HuH-7.5 (cell line): ENCODE data around the gene ANKRD9.

Experiments used
- DNase-seq: peaks from one replicate; pipeline ENCODE4 v3.0.0; 2011; ENCODE audit warnings: low spot score

ANKRD9 gene

DNA sequence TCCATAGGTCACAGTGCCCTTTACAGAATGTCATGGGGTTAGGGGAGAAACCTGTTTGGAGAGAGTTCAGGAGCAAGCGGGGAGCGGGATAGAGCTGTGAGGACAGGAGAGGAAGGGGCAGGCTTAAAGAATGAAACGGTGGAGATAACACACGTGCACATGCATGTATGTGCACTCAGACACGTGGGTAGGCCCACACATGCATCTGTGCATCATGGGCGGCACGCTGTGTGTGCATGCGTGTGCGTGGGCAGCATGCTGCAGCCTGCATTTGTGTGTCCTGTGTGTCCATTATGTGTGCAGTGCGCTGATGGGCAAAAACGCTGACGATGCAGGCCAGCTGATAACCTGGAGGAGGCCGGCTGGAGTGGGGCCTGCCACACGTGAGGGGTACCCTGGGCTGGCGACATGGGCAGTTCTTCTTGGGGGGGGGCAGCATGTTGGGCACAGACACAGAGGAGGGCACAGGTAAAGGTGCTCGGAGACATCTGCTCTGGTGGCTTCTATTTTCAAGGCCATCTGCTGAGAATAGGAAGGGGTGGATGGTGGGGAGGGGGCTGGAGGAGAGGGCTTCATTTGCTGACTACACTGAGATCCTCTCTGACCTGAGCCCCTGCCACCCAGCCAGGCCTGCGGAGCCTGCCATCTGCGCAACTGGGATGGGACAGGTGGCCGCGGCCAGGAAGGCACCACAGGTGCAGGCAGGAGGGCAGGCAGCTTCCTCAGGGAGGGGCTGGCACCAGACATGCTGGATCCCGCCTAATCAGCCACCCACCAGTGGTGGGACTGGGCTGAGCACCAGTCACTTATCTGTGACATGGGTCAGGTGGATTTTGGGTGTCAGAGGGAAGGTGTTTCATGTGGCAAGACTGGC, 4.6 kb upstream of the ANKRD9 start:
- no peak for DNase-seq

DNA sequence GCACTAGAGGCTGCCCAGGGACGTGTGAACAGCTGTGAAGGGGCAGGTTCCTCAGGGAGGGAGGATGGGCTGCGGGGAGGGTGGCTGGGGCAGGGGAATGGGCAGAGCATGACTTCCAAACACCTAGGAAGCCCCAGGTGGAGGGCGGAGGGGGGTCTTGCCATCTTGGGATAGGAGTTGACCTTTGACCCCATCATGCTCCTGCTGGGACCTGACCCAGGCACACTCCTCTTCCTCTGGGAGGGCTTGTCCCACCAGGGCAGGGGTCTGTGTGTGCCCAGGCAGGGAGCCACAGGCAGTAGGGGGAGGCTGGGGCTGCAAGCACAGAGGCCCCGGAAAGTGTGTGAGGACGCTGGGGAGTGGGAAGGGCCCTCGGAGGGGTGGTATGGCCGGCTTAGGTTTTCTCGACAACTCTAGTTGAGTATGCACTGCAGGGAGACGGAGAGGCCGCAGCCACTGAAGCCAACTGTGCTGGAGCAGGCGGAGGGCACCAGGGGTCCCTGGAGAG, 3.3 kb upstream of the ANKRD9 start:
- no peak for DNase-seq

DNA sequence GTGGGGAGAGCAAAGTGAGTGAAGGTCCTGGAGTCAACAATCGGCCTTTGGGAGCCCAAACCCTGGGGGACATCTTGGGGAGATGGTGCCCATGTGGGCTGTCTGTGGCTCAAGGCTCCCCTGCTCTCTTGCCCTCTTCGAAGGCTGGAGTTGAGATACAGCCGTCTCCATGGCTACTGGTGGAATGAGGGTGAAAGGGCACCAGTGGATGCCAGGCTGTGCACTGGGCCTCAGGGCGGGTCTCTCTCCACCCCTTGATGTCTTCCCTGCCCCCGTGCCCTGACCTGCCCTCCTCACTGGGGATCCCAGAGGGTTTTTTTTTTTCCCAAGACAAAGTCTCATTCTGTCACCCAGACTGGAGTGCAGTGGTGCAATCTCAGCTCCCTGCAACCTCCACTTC, 2.0 kb upstream of the ANKRD9 start:
- no peak for DNase-seq

- DNase-seq, result peak; percentile 81
Measured at GRCh38 chr14:102510616-102511520, 1.3 kb upstream of the ANKRD9 start.

DNA sequence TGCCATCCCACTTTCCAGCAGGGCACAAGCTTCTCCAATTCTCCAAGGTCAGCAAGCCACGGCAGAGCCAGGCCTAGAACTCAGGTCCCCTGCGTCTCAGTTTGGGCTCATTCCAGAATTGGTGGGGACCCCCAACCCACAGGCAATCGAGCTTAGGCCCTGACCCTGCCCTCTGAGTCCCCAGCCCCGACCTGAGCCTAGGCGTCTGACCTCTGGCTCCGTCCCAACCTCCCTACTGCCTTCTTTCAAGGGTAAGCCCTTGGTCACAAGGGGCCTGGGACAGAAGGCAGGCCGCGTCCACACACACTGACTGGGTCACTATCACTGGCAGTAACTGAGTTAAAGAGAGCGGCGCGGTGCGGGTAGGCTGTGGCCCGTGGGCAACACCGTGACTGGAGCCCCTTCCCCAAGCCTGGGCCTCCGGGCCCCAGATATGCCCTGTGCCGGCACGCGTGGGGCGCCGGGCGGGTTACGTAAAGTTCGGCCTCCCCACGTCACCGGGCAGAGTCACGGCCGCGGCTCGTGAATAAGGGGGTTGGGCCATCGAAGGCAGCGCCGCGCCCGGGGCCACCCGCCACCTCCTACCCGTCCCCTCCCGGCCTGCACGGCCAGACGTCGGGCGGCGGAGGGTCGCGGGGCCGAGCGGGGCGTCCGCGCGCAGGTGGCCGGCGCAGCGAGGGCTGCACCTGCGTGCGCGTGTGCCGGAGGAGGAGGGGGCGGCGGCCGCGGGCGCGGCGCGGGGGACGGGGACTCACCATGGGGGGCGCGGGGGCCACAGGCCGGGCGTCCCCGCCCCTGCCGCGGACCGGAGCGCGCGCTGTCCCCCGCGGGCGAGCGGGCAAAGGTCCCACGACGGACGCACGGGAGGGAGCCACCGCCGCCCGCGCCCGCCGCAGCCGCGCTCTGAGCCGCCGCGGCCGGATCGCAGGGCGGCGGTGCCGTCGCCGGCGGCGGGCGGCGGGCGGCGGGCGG, 516 bp downstream of the ANKRD9 start:
- peak; percentile 69 for DNase-seq

- DNase-seq, result peak; percentile 85
Measured at GRCh38 chr14:102508410-102508773, 1.2 kb downstream of the ANKRD9 start.

- no peak for DNase-seq
Measured at GRCh38 chr14:102507857-102508312, 1.7 kb downstream of the ANKRD9 start.

GRCh38 chr14:102507081-102507856, 2.3 kb downstream of the ANKRD9 start:
- no peak for DNase-seq

DNA sequence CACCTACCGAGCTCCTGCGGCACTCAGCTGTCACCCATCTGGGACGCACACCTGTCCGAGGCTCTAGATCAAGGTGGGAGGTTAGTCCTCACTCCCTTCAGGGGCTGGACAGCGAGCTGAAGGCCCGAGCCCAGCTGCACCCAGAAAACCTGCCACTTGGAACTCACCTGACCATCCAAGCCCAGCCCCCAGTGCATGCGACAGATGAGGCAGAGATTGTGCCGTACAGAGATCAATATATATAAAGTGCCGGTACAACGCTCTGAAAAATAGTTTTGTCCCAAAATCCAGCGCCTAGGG, 3.0 kb downstream of the ANKRD9 start:
- DNase-seq, result no peak

DNA sequence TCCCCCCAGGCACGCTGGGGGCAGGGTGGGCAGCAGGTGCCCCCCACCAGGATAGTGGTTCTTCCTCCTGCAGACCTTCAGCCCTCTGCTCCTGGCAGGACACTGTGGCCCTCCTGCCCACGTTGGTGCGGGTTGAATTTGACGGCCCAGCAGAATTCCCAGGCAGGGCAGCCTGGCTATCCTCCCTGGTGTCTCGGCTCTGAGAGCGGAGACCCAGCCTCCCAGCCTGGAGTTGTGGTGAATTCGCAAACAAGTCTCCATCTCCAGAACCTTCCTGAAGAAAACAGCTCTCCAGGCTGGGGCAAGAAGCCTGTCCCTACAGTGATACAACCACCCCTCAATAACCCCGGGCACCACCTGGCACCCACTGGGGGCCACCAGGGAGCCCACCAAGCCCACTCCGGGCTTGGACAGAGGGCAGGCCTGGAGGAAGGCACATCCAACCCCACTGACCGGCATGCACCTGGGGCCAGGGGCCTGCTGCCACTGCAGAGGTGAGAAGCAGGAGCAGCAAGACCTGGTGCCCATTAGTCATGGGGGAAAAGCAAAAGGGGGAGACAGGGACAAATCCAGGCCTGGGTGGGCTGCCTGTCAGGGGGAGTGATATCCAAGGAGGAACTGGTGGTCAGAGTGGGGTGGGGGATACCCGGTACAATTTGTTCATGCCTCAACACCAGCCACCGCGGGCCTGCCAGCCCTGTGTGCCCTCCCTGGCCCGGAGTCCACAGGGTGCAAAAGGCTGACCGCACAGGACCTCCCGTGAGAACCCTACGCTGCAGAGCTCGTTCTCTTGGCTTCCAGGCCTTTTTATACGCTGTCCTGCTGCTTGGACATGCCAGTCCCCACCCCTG, 3.6 kb downstream of the ANKRD9 start:
- DNase-seq, result no peak

DNA sequence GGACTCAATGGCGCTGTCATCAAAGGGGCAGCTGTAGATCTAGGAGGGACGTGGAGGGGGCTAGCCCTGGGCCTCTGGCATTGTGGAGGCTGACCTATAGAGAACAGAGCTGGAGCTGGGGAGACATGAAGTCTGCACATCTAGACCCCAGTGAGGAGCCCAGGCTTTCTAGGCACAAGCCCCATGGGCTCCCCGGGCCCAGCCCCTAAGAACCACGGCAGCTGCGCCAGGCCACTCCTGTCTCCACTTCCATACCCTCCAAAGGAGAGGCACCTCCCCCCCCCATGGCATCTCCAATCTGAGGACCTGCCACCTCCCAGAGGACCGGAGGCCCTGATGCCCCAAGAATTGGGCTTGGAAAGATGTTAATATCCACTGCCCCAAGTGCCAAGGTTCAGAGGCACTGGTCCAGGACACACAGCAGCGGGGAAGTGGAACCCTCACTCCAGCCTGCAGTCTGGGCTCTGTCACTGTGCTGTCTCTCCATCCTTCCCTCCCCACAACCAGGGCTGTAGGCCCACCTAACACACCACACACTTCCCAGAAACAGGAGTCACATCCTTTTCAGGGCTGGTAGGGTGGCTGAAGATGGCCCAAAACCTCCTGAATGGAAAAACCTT, 4.5 kb downstream of the ANKRD9 start:
- no peak for DNase-seq

GRCh38 chr14:102504328-102504999, 5.1 kb downstream of the ANKRD9 start:
- no peak for DNase-seq

- DNase-seq, result no peak
Measured at GRCh38 chr14:102503641-102504327, 5.8 kb downstream of the ANKRD9 start.

- DNase-seq, result no peak
Measured at GRCh38 chr14:102502571-102502970, 7.0 kb downstream of the ANKRD9 start.

DNA sequence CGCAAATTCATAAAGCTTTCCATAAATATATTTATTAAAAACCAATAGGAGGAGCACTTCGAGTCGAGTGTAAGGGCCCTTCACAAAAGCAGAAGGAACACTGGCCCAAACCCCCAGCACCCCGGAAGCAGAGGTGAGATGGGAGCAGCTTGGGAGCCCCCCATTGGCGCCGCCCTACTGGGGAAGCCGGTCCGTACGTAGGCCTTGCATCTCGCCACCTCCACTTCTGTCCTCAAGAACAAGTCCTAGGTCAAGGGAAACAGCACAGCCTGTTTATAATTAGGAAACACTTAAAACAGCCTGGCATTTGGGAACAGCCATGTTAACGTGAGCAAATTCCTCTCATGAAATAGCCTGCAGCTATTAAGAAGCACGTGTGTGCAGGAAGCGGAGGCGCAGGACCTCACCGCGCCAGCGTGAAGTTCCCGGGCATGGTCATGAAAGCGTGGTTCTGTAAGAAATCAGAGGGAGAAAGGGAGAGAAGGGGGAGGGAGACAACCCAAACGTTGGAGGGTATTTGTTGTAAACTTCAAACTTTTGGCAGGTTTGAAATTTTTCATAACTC, 7.7 kb downstream of the ANKRD9 start:
- no peak for DNase-seq

GRCh38 chr14:102500713-102501112, 8.9 kb downstream of the ANKRD9 start:
- no peak for DNase-seq

GRCh38 chr14:102500158-102500662, 9.4 kb downstream of the ANKRD9 start:
- no peak for DNase-seq
